Naive thymus-derived CD4-positive, alpha-beta T cell (primary cell): ENCODE results near the gene RPS15. TPM values are rescaled to one million over a fixed set of nuclear protein-coding genes. Genes with fewer than 3 reads are reported as not detected.

Experiments used
- ATAC-seq: fragments of 150-1000 bp; cut with Tn5 transposase; 2 replicates; pipeline ENCODE4 v1.10.0; 2021; ENCODE audit warnings: mild to moderate bottlenecking, moderate library complexity
- CTCF ChIA-PET: fragments of 350-600 bp; sonication (Branson Sonifier 250); formaldehyde crosslinking; loops from one replicate; lab custom pipeline; 2021; ENCODE audit warnings: antibody characterized with exemption; lab: Charles Lee
- POLR2A ChIA-PET: fragments of 350-600 bp; sonication (Branson Sonifier 250); formaldehyde crosslinking; loops from one replicate; lab custom pipeline; 2021; ENCODE audit warnings: antibody characterized with exemption, inconsistent platforms; lab: Charles Lee
- DNase-seq, 9 donors: peaks; one replicate each; pipeline versions ENCODE4 v3.0.0 to v3.0.0-alpha.2; 2020 to 2022; ENCODE audit warnings: mixed read lengths in 1 of 9
- H3K27ac ChIP-seq: one replicate; pipeline ENCODE4 v1.7.0; 2013; ENCODE audit warnings: mild to moderate bottlenecking, low read depth, low read length, moderate library complexity
- H3K27me3 ChIP-seq, 2 donors: one replicate each; pipeline ENCODE4 v1.7.0; 2013; ENCODE audit warnings: low read length in 2 of 2, mild to moderate bottlenecking in 2 of 2, moderate library complexity in 2 of 2; ENCODE audit not compliant: control insufficient read depth in 2 of 2, insufficient read depth in 2 of 2
- H3K36me3 ChIP-seq, 3 experiments: 1 replicate in 2 of 3; 2 replicates in 1 of 3; pipeline ENCODE4 v1.7.0; 2013; ENCODE audit warnings: low read length in 3 of 3, mild to moderate bottlenecking in 3 of 3, moderate library complexity in 1 of 3; ENCODE audit not compliant: insufficient read depth in 3 of 3, control insufficient read depth in 2 of 3
- H3K4me1 ChIP-seq, 2 donors: one replicate each; pipeline ENCODE4 v1.7.0; 2013; ENCODE audit warnings: low read length in 2 of 2, mild to moderate bottlenecking in 2 of 2, moderate library complexity in 1 of 2; ENCODE audit not compliant: control insufficient read depth in 2 of 2, insufficient read depth in 2 of 2
- H3K4me3 ChIP-seq: 2 replicates; pipeline ENCODE4 v1.7.0; 2013; ENCODE audit warnings: mild to moderate bottlenecking, low read length
- H3K9me3 ChIP-seq, 3 experiments: 1 replicate in 2 of 3; 2 replicates in 1 of 3; pipeline ENCODE4 v1.7.0; 2013; ENCODE audit warnings: low read length in 3 of 3; ENCODE audit not compliant: control insufficient read depth in 2 of 3
- H3K27ac Mint-ChIP-seq, 9 donors: one replicate each; pipeline ENCODE4 v1.8.0; 2020 to 2022; ENCODE audit warnings: mixed read lengths in 9 of 9, mild to moderate bottlenecking in 8 of 9, moderate library complexity in 5 of 9, inconsistent platforms in 2 of 9
- H3K27me3 Mint-ChIP-seq, 5 donors: one replicate each; pipeline ENCODE4 v1.8.0; 2021 to 2022; ENCODE audit warnings: mixed read lengths in 5 of 5, mild to moderate bottlenecking in 1 of 5
- H3K36me3 Mint-ChIP-seq, 5 donors: one replicate each; pipeline ENCODE4 v1.8.0; 2020 to 2022; ENCODE audit warnings: mixed read lengths in 5 of 5, mild to moderate bottlenecking in 3 of 5, inconsistent platforms in 1 of 5
- H3K4me1 Mint-ChIP-seq, 7 donors: one replicate each; pipeline ENCODE4 v1.8.0; 2020 to 2022; ENCODE audit warnings: mixed read lengths in 7 of 7, mild to moderate bottlenecking in 3 of 7, inconsistent platforms in 1 of 7
- H3K4me3 Mint-ChIP-seq, 10 donors: one replicate each; pipeline ENCODE4 v1.8.0; 2020 to 2022; ENCODE audit warnings: mild to moderate bottlenecking in 10 of 10, mixed read lengths in 10 of 10, moderate library complexity in 6 of 10, inconsistent platforms in 2 of 10
- H3K9me3 Mint-ChIP-seq, 11 donors: one replicate each; pipeline ENCODE4 v1.8.0; 2020 to 2022; ENCODE audit warnings: mixed read lengths in 11 of 11, mild to moderate bottlenecking in 4 of 11, inconsistent platforms in 1 of 11, moderate library complexity in 1 of 11
- intact Hi-C, 2 donors: fragments of 100-400 bp; cut with micrococcal nuclease; formaldehyde crosslinking; loops; one replicate each; pipeline ENCODE4 v1.15.1; 2023
- polyA plus RNA-seq, 2 donors: library from polyadenylated mRNA; unstranded; fragments of 300-500 nt; fragmentation: Illumina TruSeq; gene quantifications; one replicate each; pipeline ENCODE4 v1.2.3, GENCODE V29; 2021
- total RNA-seq, 6 experiments: library from RNA in 5 of 6; stranded (reverse) in 5 of 6; gene quantifications; 1 replicate in 5 of 6; 2 replicates in 1 of 6; pipeline ENCODE4 v1.2.3 and lab custom pipeline; 2021 to 2026

RPS15 gene
- total and polyA plus RNA-seq, 7 experiments from 2014 or later: 1,300 to 3,761 (median 2,017) TPM

DNA sequence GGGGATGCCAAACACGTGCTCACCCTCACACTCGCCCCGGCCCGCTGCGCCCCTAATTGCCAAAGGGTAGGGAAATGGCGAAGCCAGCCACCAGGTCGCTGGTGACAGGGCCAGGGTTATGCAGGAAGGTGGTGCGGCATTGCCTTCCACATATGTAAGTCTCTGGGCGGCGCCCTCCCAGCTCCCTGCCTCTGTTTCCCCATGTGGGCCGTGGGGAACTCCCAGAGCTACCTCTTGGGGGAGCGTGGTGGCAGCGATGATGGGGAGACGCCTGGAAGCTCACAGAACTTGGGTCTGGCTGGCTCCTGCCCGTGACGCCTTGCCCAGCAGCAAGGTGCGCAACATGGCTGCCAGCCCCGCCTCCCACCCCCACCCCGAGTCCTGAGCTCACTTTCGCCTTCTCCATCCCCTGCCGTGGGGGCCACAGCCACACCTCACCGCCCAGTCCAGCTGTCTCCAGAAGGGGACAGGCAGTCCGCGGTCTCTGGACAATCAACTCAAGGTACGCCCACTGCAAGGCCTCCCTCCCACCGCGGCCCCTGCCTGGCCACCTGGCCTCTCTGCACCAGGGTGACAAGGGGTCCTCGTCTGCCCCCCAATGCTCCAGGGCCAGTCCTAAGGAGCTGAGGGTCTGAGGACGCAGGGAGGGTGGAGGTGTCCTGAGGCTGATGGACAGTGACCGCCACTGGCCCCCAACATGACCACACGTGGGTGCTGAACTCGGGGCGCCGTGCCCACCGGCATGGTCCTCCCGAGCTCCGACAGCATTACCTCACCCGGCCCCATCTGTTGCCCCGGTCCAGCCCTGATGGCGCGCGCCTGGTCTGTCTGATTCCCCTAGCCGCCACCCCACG, 34.3 kb downstream of the RPS15 start:
- Mint-ChIP-seq H3K27me3 (peaks cover 0 to 16% (median 0%) of the 10 kb centered on the region in 5 donors), H3K27ac (no peak overlapping the region), H3K4me3 (peak overlapping the region in 6 of 10 donors; percentile 39 to 87 (median 48)), H3K4me1 (peaks cover 4 to 21% (median 17%) of the 10 kb centered on the region in 7 donors), H3K9me3 (no peaks in the 10 kb centered on the region), H3K36me3 (peaks cover 0 to 3% (median 0%) of the 10 kb centered on the region in 5 donors)
- Histone ChIP-seq H3K4me1 (peaks cover 22% of the 10 kb centered on the region in 2 donors), H3K36me3 (peaks cover 0 to 26% (median 0%) of the 10 kb centered on the region in 3 experiments), H3K27ac (no peak overlapping the region), H3K27me3 (peaks cover 0 to 3% of the 10 kb centered on the region in 2 donors), H3K4me3 (no peak overlapping the region), H3K9me3 (no peaks in the 10 kb centered on the region)
- POLR2A ChIA-PET: interaction anchor here (1.0 to 1.6 kb wide), 2 partner anchors 27 to 197 kb away, joined by 3 to 5 read pairs; partner anchors contain the start of gene FAM174C
- no peak for DNase-seq
- CTCF ChIA-PET: interaction anchor here (1.1 kb wide), 1 partner anchor 29 kb away, joined by 3 read pairs; no protein-coding TSS in a partner anchor
- intact Hi-C loops: no loop called here
- ATAC-seq: no peak

DNA sequence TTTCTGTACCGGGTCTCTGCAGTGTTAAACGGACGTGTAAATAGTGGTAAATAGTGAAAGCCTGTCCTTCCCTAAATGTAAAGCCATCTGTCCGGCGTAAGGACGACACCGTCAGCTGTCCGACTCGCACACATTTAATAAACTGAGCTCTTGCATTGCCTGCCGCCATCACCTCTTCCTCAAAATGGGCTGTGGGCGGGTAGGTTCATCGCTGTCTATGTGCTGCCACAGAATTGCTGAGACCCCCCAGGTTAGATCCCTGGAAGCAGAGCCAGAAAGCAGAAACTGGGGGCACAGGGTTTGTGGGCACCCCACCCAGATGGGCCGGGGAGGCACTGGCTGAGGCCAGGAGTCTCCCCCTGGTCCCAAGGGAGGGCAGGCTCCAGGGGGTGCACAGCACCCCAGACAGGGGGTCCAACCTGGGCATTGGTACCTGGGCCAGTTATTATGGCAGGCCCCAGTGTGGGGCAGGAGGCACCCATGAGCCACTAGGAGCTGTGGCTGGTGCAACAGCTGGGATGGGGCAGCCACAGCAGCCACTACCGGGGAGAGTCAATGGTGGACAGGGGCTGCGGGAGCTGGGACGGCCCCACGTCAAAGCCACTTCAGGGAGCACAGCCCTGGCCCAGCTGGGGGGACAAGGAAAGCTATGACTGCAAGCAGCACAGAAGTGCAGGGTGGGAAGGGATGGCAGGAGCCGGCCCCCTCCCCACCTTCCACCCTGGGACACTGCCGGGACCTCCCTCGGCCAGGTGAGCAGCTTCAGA, 35.1 kb downstream of the RPS15 start:
- Mint-ChIP-seq H3K9me3 (no peaks in the 10 kb centered on the region), H3K27me3 (peaks cover 0 to 16% (median 0%) of the 10 kb centered on the region in 5 donors), H3K36me3 (peaks cover 0 to 3% (median 0%) of the 10 kb centered on the region in 5 donors), H3K4me3 (peak overlapping the region in 7 of 10 donors; percentile 18 to 87 (median 41)), H3K27ac (no peak overlapping the region), H3K4me1 (peaks cover 4 to 29% (median 18%) of the 10 kb centered on the region in 7 donors)
- no peaks in the 10 kb centered on the region for H3K9me3 ChIP-seq
- H3K27me3 ChIP-seq: peaks cover 0 to 2% of the 10 kb centered on the region in 2 donors
- no peak overlapping the region for H3K4me3 ChIP-seq
- H3K27ac ChIP-seq: no peak overlapping the region
- peaks cover 19 to 26% of the 10 kb centered on the region in 2 donors for H3K4me1 ChIP-seq
- intact Hi-C loops: no loop called here
- ATAC-seq: no peak
- DNase-seq: no peak
- H3K36me3 ChIP-seq: peaks cover 0 to 26% (median 0%) of the 10 kb centered on the region in 3 experiments
- ChIA-PET CTCF (no interaction called here), POLR2A (interaction anchor here (0.9 to 1.6 kb wide), 3 partner anchors 28 to 204 kb away, joined by 3 to 5 read pairs (median 3); partner anchors contain the start of genes CIRBP and FAM174C)

DNA sequence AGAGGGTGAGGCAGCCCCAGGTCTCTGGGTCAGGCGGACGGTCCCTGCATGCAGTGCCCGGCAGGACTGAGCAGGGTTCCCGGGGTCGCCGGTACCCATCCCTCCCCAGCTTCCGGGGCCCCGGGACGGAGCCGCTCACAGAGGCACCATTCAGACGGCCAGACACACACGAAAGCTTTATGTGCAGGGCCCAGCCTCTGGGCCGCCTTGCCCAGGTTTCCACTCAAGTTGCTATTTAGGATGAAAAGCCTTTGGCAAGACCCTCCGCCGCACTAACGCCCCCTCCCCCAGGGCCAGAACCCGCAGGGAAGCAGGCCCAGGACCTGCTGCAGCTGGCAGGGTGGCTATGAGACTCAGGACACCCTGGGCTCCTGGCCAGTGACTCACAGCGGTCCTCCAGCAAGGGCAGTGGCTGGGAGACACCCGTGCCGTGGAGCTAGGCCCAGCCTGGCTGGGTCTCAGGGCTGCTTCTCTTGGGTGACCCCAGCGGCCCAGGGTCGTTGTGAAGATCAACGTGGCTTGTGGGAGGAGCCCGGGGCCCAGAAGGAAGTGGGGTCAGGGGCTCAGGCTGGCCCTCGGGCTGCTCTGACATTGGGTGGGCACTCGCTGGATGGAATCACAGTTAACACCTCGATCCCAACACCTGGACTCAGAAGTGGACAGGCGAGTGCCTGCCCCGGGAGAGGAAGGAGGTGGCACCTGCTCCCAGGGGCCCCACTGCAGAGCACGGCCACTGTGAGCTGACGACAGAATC, 36.0 kb downstream of the RPS15 start:
- Mint-ChIP-seq H3K36me3 (peaks cover 0 to 7% (median 3%) of the 10 kb centered on the region in 5 donors), H3K4me3 (no peak overlapping the region), H3K27me3 (peaks cover 0 to 18% (median 0%) of the 10 kb centered on the region in 5 donors), H3K9me3 (no peaks in the 10 kb centered on the region), H3K4me1 (peaks cover 9 to 34% (median 18%) of the 10 kb centered on the region in 7 donors), H3K27ac (no peak overlapping the region)
- Histone ChIP-seq H3K4me3 (no peak overlapping the region), H3K36me3 (peaks cover 0 to 26% (median 0%) of the 10 kb centered on the region in 3 experiments), H3K27me3 (no peaks in the 10 kb centered on the region), H3K9me3 (no peaks in the 10 kb centered on the region), H3K4me1 (peaks cover 18 to 25% of the 10 kb centered on the region in 2 donors), H3K27ac (no peak overlapping the region)
- intact Hi-C loops: no loop called here
- DNase-seq (no peak), ATAC-seq (no peak)
- ChIA-PET POLR2A (interaction anchor here (0.6 to 1.3 kb wide), 3 partner anchors 16 to 205 kb away, joined by 3 to 5 read pairs (median 4); partner anchors contain the start of genes CIRBP, PCSK4 and REEP6), CTCF (interaction anchor here (0.6 kb wide), 1 partner anchor 71 kb away, joined by 4 read pairs; no protein-coding TSS in a partner anchor)

DNA sequence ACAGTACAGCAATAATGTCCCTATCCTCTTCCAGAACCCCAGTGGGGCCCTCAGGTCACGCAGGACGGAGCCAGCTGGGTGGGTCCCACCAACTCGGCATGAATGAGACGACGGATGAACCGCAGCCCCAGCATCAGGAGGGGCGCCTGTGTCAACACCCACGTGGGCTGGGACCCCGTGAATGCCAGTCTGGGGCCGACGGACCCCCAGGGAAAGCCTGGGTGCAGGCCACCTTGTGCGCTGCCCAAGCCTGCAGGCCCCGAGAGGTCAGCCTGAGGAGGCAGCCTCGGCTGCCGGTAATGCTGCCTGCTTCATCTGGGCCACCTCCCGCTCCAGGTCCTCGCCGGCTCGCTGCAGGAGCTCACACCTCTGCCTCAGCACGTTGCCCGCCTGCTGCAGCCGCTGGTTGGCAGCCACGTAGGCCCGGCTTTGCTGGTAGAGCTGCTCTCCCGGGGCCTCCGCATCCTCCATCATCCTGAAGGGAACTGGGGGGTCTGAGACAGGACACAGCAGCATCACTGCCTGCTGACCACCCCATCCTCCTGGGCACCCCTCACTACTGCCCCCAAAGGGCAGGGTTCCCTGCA, 36.7 kb downstream of the RPS15 start:
- H3K4me1 Mint-ChIP-seq: peaks cover 11 to 36% (median 20%) of the 10 kb centered on the region in 7 donors
- intact Hi-C loops: no loop called here
- peaks cover 0 to 19% (median 0%) of the 10 kb centered on the region in 5 donors for H3K27me3 Mint-ChIP-seq
- Histone ChIP-seq H3K4me3 (no peak overlapping the region), H3K36me3 (peaks cover 0 to 26% (median 0%) of the 10 kb centered on the region in 3 experiments), H3K9me3 (no peaks in the 10 kb centered on the region), H3K4me1 (peaks cover 18 to 25% of the 10 kb centered on the region in 2 donors), H3K27me3 (no peaks in the 10 kb centered on the region), H3K27ac (no peak overlapping the region)
- peaks cover 0 to 8% (median 4%) of the 10 kb centered on the region in 5 donors for H3K36me3 Mint-ChIP-seq
- no peak overlapping the region for H3K27ac Mint-ChIP-seq
- H3K4me3 Mint-ChIP-seq: peak overlapping the region in 1 of 10 donors; percentile 34
- ChIA-PET POLR2A (interaction anchor here (0.6 to 1.3 kb wide), 3 partner anchors 9 to 25 kb away, joined by 3 to 5 read pairs (median 4); partner anchors contain the start of genes PCSK4 and REEP6), CTCF (interaction anchor here (0.6 kb wide), 1 partner anchor 71 kb away, joined by 4 read pairs; no protein-coding TSS in a partner anchor)
- no peaks in the 10 kb centered on the region for H3K9me3 Mint-ChIP-seq
- DNase-seq: no peak
- no peak for ATAC-seq

DNA sequence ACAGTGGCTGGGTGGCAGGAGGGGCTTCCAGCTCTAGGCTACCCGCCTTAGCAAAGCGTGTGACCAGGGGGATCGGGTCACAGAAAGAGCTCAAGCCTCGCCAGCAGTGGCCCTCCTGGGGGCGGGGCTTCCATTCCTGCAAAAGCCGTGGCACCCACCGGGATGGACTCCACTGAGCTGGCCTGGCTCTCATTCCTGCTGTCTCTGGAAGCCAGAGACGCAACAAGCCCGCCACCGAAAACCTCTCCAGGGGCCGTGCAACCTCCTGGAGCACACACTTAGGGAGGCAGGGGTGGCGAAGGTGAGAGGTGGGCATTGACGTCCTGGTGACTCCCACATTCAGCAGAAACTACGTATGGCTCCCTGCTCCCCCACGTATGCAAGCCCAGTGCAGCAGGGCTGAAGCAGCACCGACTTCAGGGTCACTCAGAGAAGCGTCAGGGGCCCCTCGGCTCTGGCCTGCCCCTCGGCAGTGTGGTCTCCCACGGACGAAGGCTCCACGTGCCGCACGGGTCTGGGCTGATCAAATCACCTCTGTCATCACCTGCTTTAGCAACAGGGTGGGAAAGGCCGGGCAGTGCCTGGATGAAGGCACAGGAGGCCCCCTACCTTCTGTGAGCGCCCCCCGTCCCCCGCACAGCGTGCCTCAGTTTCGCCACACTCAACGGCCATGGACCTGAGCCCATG, 37.7 kb downstream of the RPS15 start:
- intact Hi-C loops: no loop called here
- no peak for DNase-seq
- H3K4me1 Mint-ChIP-seq: peaks cover 11 to 36% (median 26%) of the 10 kb centered on the region in 7 donors

More for the DNA sequence above, 37.7 kb downstream of the RPS15 start:
- H3K4me3 Mint-ChIP-seq: peak overlapping the region in 1 of 10 donors; percentile 29
- POLR2A ChIA-PET: interaction anchor here (0.9 to 1.3 kb wide), 2 partner anchors 10 to 15 kb away, joined by 3 to 5 read pairs; partner anchors contain the start of genes PCSK4 and REEP6
- H3K9me3 ChIP-seq: no peaks in the 10 kb centered on the region
- CTCF ChIA-PET: no interaction called here
- peaks cover 17 to 22% of the 10 kb centered on the region in 2 donors for H3K4me1 ChIP-seq
- no peak overlapping the region for H3K27ac Mint-ChIP-seq
- H3K27ac ChIP-seq: no peak overlapping the region
- peaks cover 0 to 15% (median 0%) of the 10 kb centered on the region in 5 donors for H3K27me3 Mint-ChIP-seq
- H3K4me3 ChIP-seq: no peak overlapping the region
- peaks cover 0 to 26% (median 0%) of the 10 kb centered on the region in 3 experiments for H3K36me3 ChIP-seq
- H3K9me3 Mint-ChIP-seq: no peaks in the 10 kb centered on the region
- ATAC-seq: no peak
- peaks cover 0 to 8% (median 4%) of the 10 kb centered on the region in 5 donors for H3K36me3 Mint-ChIP-seq
- no peaks in the 10 kb centered on the region for H3K27me3 ChIP-seq
